Measurements from ENCODE around the gene EGLN1. TPM values are rescaled to one million over a fixed set of nuclear protein-coding genes. Genes with fewer than 3 reads are reported as not detected.
A peak's percentile ranks its signal among the peaks of the same experiment; 100 is the strongest.

Gene EGLN1
- total and polyA plus RNA-seq, 4 donors = 4.5 to 45.1 (median 16.3) TPM

- Histone ChIP-seq H3K9ac (ENCODE audit: insufficient read depth in 1 of 2, low read length in 2 of 2) (peak overlapping the region in 1 of 2 donors; percentile 7), H3K4me1 (ENCODE audit: control insufficient read depth in 5 of 5, insufficient read depth in 5 of 5, low read length in 5 of 5) (peaks cover 5 to 40% (median 16%) of the 10 kb centered on the region in 5 donors), H3K9me3 (ENCODE audit: control insufficient read depth in 4 of 4, insufficient read depth in 3 of 4, low read length in 3 of 4) (no peaks in the 10 kb centered on the region), H3K27ac (ENCODE audit: low read depth in 1 of 2, low read length in 1 of 2) (no peak overlapping the region), H3K4me3 (no peak overlapping the region), H3K36me3 (ENCODE audit: control insufficient read depth in 4 of 4, insufficient read depth in 4 of 4, low read length in 4 of 4) (peaks cover 0 to 2% (median 0%) of the 10 kb centered on the region in 4 donors), H3K27me3 (ENCODE audit: control insufficient read depth in 3 of 3, insufficient read depth in 3 of 3, low read length in 2 of 3) (peaks cover 0 to 3% (median 0%) of the 10 kb centered on the region in 3 donors)
- DNase-seq (peak in 1 of 3 donors; percentile 9), ATAC-seq (ENCODE audit: insufficient read depth, low FRiP score) (no peak)
- WGBS, 2 donors = 85 to 86% methylated on average over 4 of the region's 4 CpGs
- TF ChIP-seq CTCF (IDR thresholded peaks at IDR 0.05; ENCODE audit: control extremely low read depth, extremely low read depth) = no peak
Measured at GRCh38 chr1:231418101-231418740, 3.9 kb downstream of the EGLN1 start.

- H3K9ac ChIP-seq (ENCODE audit: insufficient read depth in 1 of 2, low read length in 2 of 2) = no peak overlapping the region
- H3K36me3 ChIP-seq (ENCODE audit: control insufficient read depth in 4 of 4, insufficient read depth in 4 of 4, low read length in 4 of 4) = peaks cover 0 to 2% (median 0%) of the 10 kb centered on the region in 4 donors
- DNase-seq (no peak), ATAC-seq (ENCODE audit: insufficient read depth, low FRiP score) (no peak)
- no peaks in the 10 kb centered on the region for H3K27me3 ChIP-seq (ENCODE audit: control insufficient read depth in 3 of 3, insufficient read depth in 3 of 3, low read length in 2 of 3)
- no peak overlapping the region for H3K27ac ChIP-seq (ENCODE audit: low read depth in 1 of 2, low read length in 1 of 2)
- 49 to 64% methylated on average over 2 of the region's 2 CpGs for WGBS, 2 donors
- TF ChIP-seq CTCF (IDR thresholded peaks at IDR 0.05; ENCODE audit: control extremely low read depth, extremely low read depth) = no peak
- peaks cover 5 to 35% (median 16%) of the 10 kb centered on the region in 5 donors for H3K4me1 ChIP-seq (ENCODE audit: control insufficient read depth in 5 of 5, insufficient read depth in 5 of 5, low read length in 5 of 5)
- no peak overlapping the region for H3K4me3 ChIP-seq
- H3K9me3 ChIP-seq (ENCODE audit: control insufficient read depth in 4 of 4, insufficient read depth in 3 of 4, low read length in 3 of 4) = no peaks in the 10 kb centered on the region
Measured at GRCh38 chr1:231417513-231417912, 4.6 kb downstream of the EGLN1 start.

DNA sequence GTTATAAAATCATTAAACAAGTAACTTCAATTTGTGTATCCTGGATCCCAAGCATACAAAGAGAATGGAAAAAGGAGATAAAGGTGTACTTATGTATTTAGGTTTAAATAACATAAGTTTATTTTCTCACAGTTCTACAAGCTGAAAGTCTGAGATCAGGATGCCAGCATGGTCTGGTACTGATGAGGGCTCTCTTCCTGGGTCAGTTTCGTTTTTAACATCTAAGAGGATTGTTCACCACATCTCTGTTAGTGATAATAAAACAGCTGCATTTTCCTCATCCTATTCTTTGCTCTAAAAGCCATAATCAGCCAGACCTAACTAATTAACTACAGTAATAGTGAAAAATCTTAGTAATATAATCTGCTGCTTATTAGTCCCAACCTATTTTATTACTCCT, 5.2 kb downstream of the EGLN1 start:
- ATAC-seq (ENCODE audit: insufficient read depth, low FRiP score) (no peak), DNase-seq (no peak)
- Histone ChIP-seq H3K4me3 (no peak overlapping the region), H3K9me3 (ENCODE audit: control insufficient read depth in 4 of 4, insufficient read depth in 3 of 4, low read length in 3 of 4) (no peaks in the 10 kb centered on the region), H3K9ac (ENCODE audit: insufficient read depth in 1 of 2, low read length in 2 of 2) (no peak overlapping the region), H3K27ac (ENCODE audit: low read depth in 1 of 2, low read length in 1 of 2) (no peak overlapping the region), H3K4me1 (ENCODE audit: control insufficient read depth in 5 of 5, insufficient read depth in 5 of 5, low read length in 5 of 5) (peaks cover 5 to 38% (median 16%) of the 10 kb centered on the region in 5 donors), H3K27me3 (ENCODE audit: control insufficient read depth in 3 of 3, insufficient read depth in 3 of 3, low read length in 2 of 3) (no peaks in the 10 kb centered on the region), H3K36me3 (ENCODE audit: control insufficient read depth in 4 of 4, insufficient read depth in 4 of 4, low read length in 4 of 4) (peaks cover 0 to 2% (median 0%) of the 10 kb centered on the region in 4 donors)
- no peak for TF ChIP-seq CTCF (IDR thresholded peaks at IDR 0.05; ENCODE audit: control extremely low read depth, extremely low read depth)
- WGBS, 2 donors = 33 to 38% methylated on average over 1 of the region's 1 CpG

Measured in lung (tissue), 12 donors.